DOHH2 (cell line): ENCODE measurements around the gene FOSL1.

Experiments used
- CTCF ChIP-seq: fragments of 200-600 bp; sonication (generic); IDR thresholded peaks from one replicate; pipeline ENCODE4 v1.5.1; 2014; ENCODE audit warnings: antibody characterized with exemption, mild to moderate bottlenecking, low read depth, low read length; ENCODE audit not compliant: poor library complexity, severe bottlenecking
- EZH2phosphoT487 ChIP-seq: fragments of 200-600 bp; sonication (generic); IDR thresholded peaks from 2 replicates; pipeline ENCODE4 v1.6.1; 2017; ENCODE audit warnings: borderline replicate concordance, mild to moderate bottlenecking, antibody characterized with exemption, low read length, moderate library complexity, mixed read lengths

DNA sequence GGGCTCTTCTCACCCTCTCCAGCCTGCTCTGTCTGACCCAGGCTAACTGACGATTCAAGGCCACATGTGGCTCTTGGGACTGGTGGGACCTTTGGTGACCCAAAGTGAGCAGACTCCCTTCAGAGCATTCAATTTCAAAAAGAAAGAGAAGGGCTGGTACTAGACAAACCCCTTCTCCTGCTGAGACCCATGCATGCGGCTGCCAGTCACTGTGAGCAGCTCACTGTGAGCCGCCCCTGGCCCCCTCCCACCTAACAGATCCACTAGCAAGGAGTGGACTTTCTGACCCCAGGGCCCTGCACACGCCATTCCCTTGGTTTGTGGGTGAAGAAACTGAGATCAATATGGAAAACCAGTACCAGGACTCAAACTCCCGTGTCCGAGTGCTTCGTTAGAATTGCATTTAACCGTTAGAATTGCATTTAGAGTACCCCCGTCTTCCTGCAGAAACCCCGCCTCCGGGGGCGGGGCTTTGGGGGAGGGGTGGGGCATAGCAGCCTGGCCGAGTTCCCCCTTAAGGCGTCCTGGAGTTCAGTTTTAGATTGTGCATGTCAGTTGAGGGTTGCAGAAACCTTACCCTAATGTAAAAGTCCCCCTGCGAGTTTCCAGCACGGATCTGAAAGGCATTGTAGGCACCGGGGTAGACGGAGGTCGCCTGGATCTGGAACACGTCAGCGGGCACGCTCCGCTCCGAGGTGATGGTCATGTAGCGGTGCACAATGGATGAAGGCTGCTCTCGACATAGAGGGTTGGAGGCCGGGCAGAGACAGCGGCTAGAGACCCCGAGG is 32.7 kb downstream of the FOSL1 start:
- no peak for TF ChIP-seq CTCF
- no peak for TF ChIP-seq EZH2phosphoT487
